DMS114 treated with DMSO at 0.1 percent for 48 hours (cell line): ENCODE measurements around the gene CD53.

ENCODE experiments used
- DNase-seq: peaks from one replicate; lab custom pipeline; 2025; ENCODE audit not compliant: unreplicated experiment; lab: John Stamatoyannopoulos, UW

CD53 gene

GRCh38 chr1:110875216-110875731 lies 2.3 kb downstream of the CD53 start:
- no peak for DNase-seq

- DNase-seq: no peak
Measured at GRCh38 chr1:110876748-110877341, 3.9 kb downstream of the CD53 start.

GRCh38 chr1:110877364-110877763 lies 4.4 kb downstream of the CD53 start:
- DNase-seq: no peak

- DNase-seq: no peak
Measured at GRCh38 chr1:110877776-110878175, 4.8 kb downstream of the CD53 start.

GRCh38 chr1:110878591-110878990 lies 5.6 kb downstream of the CD53 start:
- no peak for DNase-seq

- no peak for DNase-seq
Measured at GRCh38 chr1:110878993-110879392, 6.0 kb downstream of the CD53 start.

- no peak for DNase-seq
Measured at GRCh38 chr1:110879758-110880606, 7.0 kb downstream of the CD53 start.

GRCh38 chr1:110880708-110881374 lies 7.9 kb downstream of the CD53 start:
- no peak for DNase-seq

GRCh38 chr1:110888049-110888448 lies 15.1 kb downstream of the CD53 start:
- no peak for DNase-seq

- no peak for DNase-seq
Measured at GRCh38 chr1:110888641-110889040, 15.7 kb downstream of the CD53 start.

- no peak for DNase-seq
Measured at GRCh38 chr1:110890474-110891196, 17.7 kb downstream of the CD53 start.

GRCh38 chr1:110893908-110894490 lies 21.1 kb downstream of the CD53 start:
- no peak for DNase-seq

GRCh38 chr1:110896090-110896489 lies 23.1 kb downstream of the CD53 start:
- no peak for DNase-seq

GRCh38 chr1:110897681-110898080 lies 24.7 kb downstream of the CD53 start:
- no peak for DNase-seq

GRCh38 chr1:110898734-110899457 lies 25.9 kb downstream of the CD53 start:
- DNase-seq: no peak

GRCh38 chr1:110899458-110899843 lies 26.5 kb downstream of the CD53 start:
- DNase-seq: no peak

GRCh38 chr1:110902820-110903463 lies 30.0 kb downstream of the CD53 start:
- no peak for DNase-seq

GRCh38 chr1:110903853-110904500 lies 31.0 kb downstream of the CD53 start:
- no peak for DNase-seq

- DNase-seq: no peak
Measured at GRCh38 chr1:110912784-110913183, 39.8 kb downstream of the CD53 start.
